ENCODE data around the gene CPED1.

Gene CPED1

GRCh38 chr7:121164247-121164646, 175.7 kb downstream of the CPED1 start:
- TF ChIP-seq CTCF (IDR thresholded peaks at IDR 0.05) (no peak), ZFX (IDR thresholded peaks at IDR 0.05; ENCODE audit: borderline replicate concordance) (no peak)
- no peak overlapping the region for H3K27ac ChIP-seq

GRCh38 chr7:121166916-121167315, 178.4 kb downstream of the CPED1 start:
- no peak for TF ChIP-seq ZFX (IDR thresholded peaks at IDR 0.05; ENCODE audit: borderline replicate concordance)
- TF ChIP-seq CTCF (IDR thresholded peaks at IDR 0.05): no peak
- H3K27ac ChIP-seq: no peak overlapping the region

- TF ChIP-seq ZFX (IDR thresholded peaks at IDR 0.05; ENCODE audit: borderline replicate concordance): no peak
- no peak for TF ChIP-seq CTCF (IDR thresholded peaks at IDR 0.05)
- H3K27ac ChIP-seq: no peak overlapping the region
These were observed 179.5 kb downstream of the CPED1 start for GRCh38 chr7:121167971-121168370.

DNA sequence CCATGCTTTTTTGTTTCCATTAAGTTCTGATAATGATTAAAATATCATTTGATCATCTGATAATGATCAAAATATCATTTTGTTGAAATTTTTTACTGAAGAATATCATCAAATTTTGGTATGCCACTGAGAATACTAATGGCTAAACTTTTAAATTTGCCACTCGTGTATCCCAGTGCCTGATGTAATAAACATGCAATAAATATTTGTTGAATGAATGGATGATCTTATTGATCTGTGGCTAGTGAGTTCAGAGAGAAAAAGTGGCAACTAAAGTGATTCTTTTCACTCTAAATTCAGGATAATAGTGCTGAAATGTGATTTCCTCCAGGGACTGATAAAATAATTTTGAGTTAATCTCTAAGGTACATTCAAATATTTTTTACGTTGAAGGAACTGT, 181.0 kb downstream of the CPED1 start:
- no peak for TF ChIP-seq ZFX (IDR thresholded peaks at IDR 0.05; ENCODE audit: borderline replicate concordance)
- H3K27ac ChIP-seq: no peak overlapping the region

GRCh38 chr7:121172484-121172883, 184.0 kb downstream of the CPED1 start:
- TF ChIP-seq CTCF (IDR thresholded peaks at IDR 0.05) (no peak), ZFX (IDR thresholded peaks at IDR 0.05; ENCODE audit: borderline replicate concordance) (no peak)
- no peak overlapping the region for H3K27ac ChIP-seq

- no peak for TF ChIP-seq CTCF (IDR thresholded peaks at IDR 0.05)
- TF ChIP-seq ZFX (IDR thresholded peaks at IDR 0.05; ENCODE audit: borderline replicate concordance): no peak
- H3K27ac ChIP-seq: no peak overlapping the region
These were observed 187.3 kb downstream of the CPED1 start for GRCh38 chr7:121175826-121176225.

GRCh38 chr7:121178452-121178851, 189.9 kb downstream of the CPED1 start:
- TF ChIP-seq CTCF (IDR thresholded peaks at IDR 0.05) (no peak), ZFX (IDR thresholded peaks at IDR 0.05; ENCODE audit: borderline replicate concordance) (no peak)
- no peak overlapping the region for H3K27ac ChIP-seq

- TF ChIP-seq CTCF (IDR thresholded peaks at IDR 0.05) (no peak), ZFX (IDR thresholded peaks at IDR 0.05; ENCODE audit: borderline replicate concordance) (no peak)
- H3K27ac ChIP-seq: no peak overlapping the region
These were observed 190.5 kb downstream of the CPED1 start for GRCh38 chr7:121178869-121179497.

All from 22Rv1 (cell line).